ENCODE measurements around the gene AK8.

The AK8 gene

GRCh38 chr9:132753593-132753880 lies 124.5 kb downstream of the AK8 start:
- no peaks in the 10 kb centered on the region for H3K9me3 ChIP-seq
- no peak overlapping the region for H3K4me3 ChIP-seq (ENCODE audit: low read depth, low read length)
- no peaks in the 10 kb centered on the region for H3K36me3 ChIP-seq
- no peaks in the 10 kb centered on the region for H3K27me3 ChIP-seq
- no peaks in the 10 kb centered on the region for H3K4me1 ChIP-seq
- no peak for TF ChIP-seq CTCF (IDR thresholded peaks at IDR 0.05; ENCODE audit: low read depth, low read length)
- no peak for DNase-seq

- Histone ChIP-seq H3K4me3 (ENCODE audit: low read depth, low read length) (no peak overlapping the region), H3K27me3 (no peaks in the 10 kb centered on the region), H3K4me1 (no peaks in the 10 kb centered on the region), H3K36me3 (no peaks in the 10 kb centered on the region), H3K9me3 (no peaks in the 10 kb centered on the region)
- TF ChIP-seq CTCF (IDR thresholded peaks at IDR 0.05; ENCODE audit: low read depth, low read length) = no peak
- DNase-seq = no peak
These were observed 125.0 kb downstream of the AK8 start for GRCh38 chr9:132752877-132753592.

GRCh38 chr9:132750668-132751067 lies 127.4 kb downstream of the AK8 start:
- no peaks in the 10 kb centered on the region for H3K9me3 ChIP-seq
- no peak for DNase-seq
- H3K4me3 ChIP-seq (ENCODE audit: low read depth, low read length) = no peak overlapping the region
- H3K36me3 ChIP-seq = no peaks in the 10 kb centered on the region
- no peaks in the 10 kb centered on the region for H3K27me3 ChIP-seq
- no peaks in the 10 kb centered on the region for H3K4me1 ChIP-seq
- no peak for TF ChIP-seq CTCF (IDR thresholded peaks at IDR 0.05; ENCODE audit: low read depth, low read length)

- no peaks in the 10 kb centered on the region for H3K27me3 ChIP-seq
- H3K4me3 ChIP-seq (ENCODE audit: low read depth, low read length) = no peak overlapping the region
- H3K9me3 ChIP-seq = no peaks in the 10 kb centered on the region
- no peaks in the 10 kb centered on the region for H3K4me1 ChIP-seq
- H3K36me3 ChIP-seq = no peaks in the 10 kb centered on the region
- TF ChIP-seq CTCF (IDR thresholded peaks at IDR 0.05; ENCODE audit: low read depth, low read length) = no peak
- no peak for DNase-seq
These were observed 128.8 kb downstream of the AK8 start for GRCh38 chr9:132749306-132749705.

GRCh38 chr9:132748450-132748849 lies 129.6 kb downstream of the AK8 start:
- TF ChIP-seq CTCF (IDR thresholded peaks at IDR 0.05; ENCODE audit: low read depth, low read length) = no peak
- no peaks in the 10 kb centered on the region for H3K9me3 ChIP-seq
- no peak for DNase-seq
- H3K4me3 ChIP-seq (ENCODE audit: low read depth, low read length) = no peak overlapping the region
- no peaks in the 10 kb centered on the region for H3K27me3 ChIP-seq
- H3K4me1 ChIP-seq = no peaks in the 10 kb centered on the region
- H3K36me3 ChIP-seq = no peaks in the 10 kb centered on the region

GRCh38 chr9:132745756-132746709 lies 132.1 kb downstream of the AK8 start:
- H3K4me3 ChIP-seq (ENCODE audit: low read depth, low read length) = no peak overlapping the region
- no peaks in the 10 kb centered on the region for H3K4me1 ChIP-seq
- no peaks in the 10 kb centered on the region for H3K9me3 ChIP-seq
- no peaks in the 10 kb centered on the region for H3K27me3 ChIP-seq
- no peak for DNase-seq
- TF ChIP-seq CTCF (IDR thresholded peaks at IDR 0.05; ENCODE audit: low read depth, low read length) = no peak
- no peaks in the 10 kb centered on the region for H3K36me3 ChIP-seq
